GM10248 (cell line): ENCODE results near the gene PRR36.
"Not testable (repeated sequence)": the region's sequence is repeated elsewhere in the genome, so short reads cannot be mapped to it uniquely, and the experiment has no call there.

Experiments used
- CTCF ChIA-PET: fragments of 300-600 bp; sonication (Branson Sonifier 250); formaldehyde crosslinking; extraction: SDS; loops from one replicate; lab custom pipeline; 2021; ENCODE audit warnings: antibody characterized with exemption; lab: Yijun Ruan, JAX
- POLR2A ChIA-PET: fragments of 350-650 bp; sonication (Branson Sonifier 250); formaldehyde crosslinking; extraction: SDS; loops from one replicate; lab custom pipeline; 2020; ENCODE audit warnings: antibody characterized with exemption; lab: Yijun Ruan, JAX
- DNase-seq: peaks from one replicate; pipeline ENCODE4 v3.0.0; 2012; ENCODE audit errors: extremely low spot score
- TF ChIP-seq, protein P1 (sequence below): IDR thresholded peaks from 2 replicates; pipeline ENCODE4 v1.5.1; 2012; ENCODE audit warnings: mild to moderate bottlenecking, low read depth; ENCODE audit errors: extremely low read depth, missing control alignments, control extremely low read depth

Gene PRR36

GRCh38 chr19:7920519-7921301 is 46.5 kb upstream of the PRR36 start:
- peak; percentile 98 for DNase-seq
- ChIA-PET POLR2A (interaction anchor here (1.2 to 2.9 kb wide), 5 partner anchors 13 to 52 kb away, joined by 3 to 18 read pairs (median 5); partner anchors contain the start of genes MAP2K7 and TIMM44), CTCF (interaction anchor here (0.9 to 3.4 kb wide), 18 partner anchors 9 to 352 kb away, joined by 3 to 17 read pairs (median 4); partner anchors contain the start of genes MAP2K7, TIMM44 and TRAPPC5)
- TF ChIP-seq, protein P1, sequence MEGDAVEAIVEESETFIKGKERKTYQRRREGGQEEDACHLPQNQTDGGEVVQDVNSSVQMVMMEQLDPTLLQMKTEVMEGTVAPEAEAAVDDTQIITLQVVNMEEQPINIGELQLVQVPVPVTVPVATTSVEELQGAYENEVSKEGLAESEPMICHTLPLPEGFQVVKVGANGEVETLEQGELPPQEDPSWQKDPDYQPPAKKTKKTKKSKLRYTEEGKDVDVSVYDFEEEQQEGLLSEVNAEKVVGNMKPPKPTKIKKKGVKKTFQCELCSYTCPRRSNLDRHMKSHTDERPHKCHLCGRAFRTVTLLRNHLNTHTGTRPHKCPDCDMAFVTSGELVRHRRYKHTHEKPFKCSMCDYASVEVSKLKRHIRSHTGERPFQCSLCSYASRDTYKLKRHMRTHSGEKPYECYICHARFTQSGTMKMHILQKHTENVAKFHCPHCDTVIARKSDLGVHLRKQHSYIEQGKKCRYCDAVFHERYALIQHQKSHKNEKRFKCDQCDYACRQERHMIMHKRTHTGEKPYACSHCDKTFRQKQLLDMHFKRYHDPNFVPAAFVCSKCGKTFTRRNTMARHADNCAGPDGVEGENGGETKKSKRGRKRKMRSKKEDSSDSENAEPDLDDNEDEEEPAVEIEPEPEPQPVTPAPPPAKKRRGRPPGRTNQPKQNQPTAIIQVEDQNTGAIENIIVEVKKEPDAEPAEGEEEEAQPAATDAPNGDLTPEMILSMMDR: no peak

GRCh38 chr19:7919610-7920518 is 45.7 kb upstream of the PRR36 start, which contains the start of gene SNAPC2:
Gene SNAPC2 (plus strand): TSS chr19:7920338. CDS start chr19:7920367, 29 bp downstream.
- ChIA-PET POLR2A (interaction anchor here (1.2 to 2.9 kb wide), 5 partner anchors 12 to 51 kb away, joined by 3 to 18 read pairs (median 5); partner anchors contain the start of genes MAP2K7 and TIMM44), CTCF (interaction anchor here (0.9 to 3.4 kb wide), 16 partner anchors 8 to 351 kb away, joined by 3 to 17 read pairs (median 5); partner anchors contain the start of genes MAP2K7 and TIMM44)
- TF ChIP-seq, protein P1: no peak
- peak; percentile 92 for DNase-seq

DNA sequence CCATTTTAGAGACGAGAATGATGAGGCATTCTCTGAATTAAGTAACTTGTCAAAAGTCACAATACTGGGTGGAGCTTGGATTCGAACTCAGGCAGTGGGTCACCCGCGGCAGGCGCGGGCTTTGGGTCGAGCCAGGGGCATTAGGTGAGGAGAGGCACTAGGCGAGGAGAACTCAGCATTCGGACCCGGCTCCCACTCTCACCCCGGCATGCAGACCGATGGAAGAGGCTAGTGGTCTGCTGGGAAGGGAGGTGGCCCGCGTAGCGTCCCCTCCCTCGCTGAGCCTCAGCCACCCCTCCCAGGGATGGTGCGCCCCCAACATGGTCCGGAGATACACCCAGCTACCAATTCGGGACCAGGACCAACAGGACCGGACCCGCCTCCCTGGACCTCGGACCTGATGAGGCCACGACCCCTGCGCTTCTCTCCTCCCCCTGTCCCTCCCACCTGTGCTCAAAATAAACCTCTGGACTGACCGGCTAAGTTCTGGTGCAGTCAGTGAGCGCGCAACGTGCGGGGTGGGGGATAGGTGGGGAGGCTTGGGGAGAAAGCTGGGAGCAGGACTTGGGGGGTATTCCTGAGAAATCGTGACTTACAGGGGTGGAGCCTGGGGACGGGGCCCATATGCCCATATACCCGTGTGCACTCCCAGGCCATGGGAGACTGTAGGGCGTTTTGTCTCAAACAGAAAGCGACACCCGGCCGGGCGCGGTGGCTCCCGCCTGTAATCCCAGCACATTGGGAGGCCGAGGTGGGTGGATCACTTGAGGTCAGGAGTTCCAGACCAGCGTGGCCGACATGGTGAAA is 44.6 kb upstream of the PRR36 start:
- POLR2A ChIA-PET: interaction anchor here (2.9 kb wide), 1 partner anchor 15 kb away, joined by 11 read pairs; the partner anchor contains the start of gene MAP2K7
- CTCF ChIA-PET: interaction anchor here (1.1 to 3.2 kb wide), 7 partner anchors 10 to 77 kb away, joined by 3 to 17 read pairs (median 5); partner anchors contain the start of genes MAP2K7 and TIMM44
- TF ChIP-seq, protein P1: no peak
- DNase-seq: no peak

GRCh38 chr19:7918062-7918614 is 43.9 kb upstream of the PRR36 start:
- ChIA-PET CTCF (interaction anchor here (0.9 to 2.1 kb wide), 8 partner anchors 8 to 77 kb away, joined by 3 to 9 read pairs (median 5); partner anchors contain the start of genes CTXN1, MAP2K7 and TIMM44), POLR2A (interaction anchor here (1.5 kb wide), 1 partner anchor 14 kb away, joined by 4 read pairs; the partner anchor contains the start of gene MAP2K7)
- DNase-seq: not testable (repeated sequence)

GRCh38 chr19:7917267-7918061 is 43.3 kb upstream of the PRR36 start:
- DNase-seq: peak; percentile 58
- TF ChIP-seq, protein P1: peak; percentile 47
- CTCF ChIA-PET: interaction anchor here (0.8 to 2.1 kb wide), 10 partner anchors 9 to 349 kb away, joined by 3 to 9 read pairs (median 4); partner anchors contain the start of genes CTXN1, MAP2K7 and TIMM44
- POLR2A ChIA-PET: interaction anchor here (1.5 kb wide), 1 partner anchor 14 kb away, joined by 4 read pairs; the partner anchor contains the start of gene MAP2K7
